Measurements from ENCODE around the gene PISD. TPM values are rescaled to one million over a fixed set of nuclear protein-coding genes. Genes with fewer than 3 reads are reported as not detected.

The PISD gene
- total RNA-seq, 1 donor from 2014 or later, result 51.2 TPM

DNA sequence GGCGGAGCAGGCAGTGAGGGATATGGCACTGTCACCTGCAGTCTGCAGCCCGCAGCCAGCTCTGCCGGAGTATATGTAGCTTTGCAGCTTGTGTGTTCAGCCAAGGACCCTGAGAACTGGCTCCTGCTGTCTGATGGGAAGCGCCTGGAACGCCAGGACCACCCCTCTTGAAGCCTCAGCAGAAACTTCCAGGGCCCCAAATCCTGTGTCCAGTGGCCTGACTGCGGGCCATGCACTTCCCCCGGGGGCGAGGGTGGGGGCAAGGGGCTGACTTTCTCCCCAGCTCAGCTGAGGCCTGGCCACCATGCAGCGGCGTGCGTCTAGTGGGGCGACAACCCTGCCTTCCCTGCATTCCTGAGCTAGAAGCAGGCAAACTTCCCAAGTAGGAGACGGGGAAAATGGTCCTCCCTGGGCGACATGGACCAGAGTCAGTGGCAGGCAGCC is 32.3 kb downstream of the PISD start:
- DNase-seq (no peak), ATAC-seq (no peak)
- no peaks in the 10 kb centered on the region for H3K36me3 ChIP-seq
- H3K4me3 ChIP-seq, result peak overlapping the region; percentile 95
- H3K27ac ChIP-seq, result peak overlapping the region; percentile 98
- TF ChIP-seq, protein P1, sequence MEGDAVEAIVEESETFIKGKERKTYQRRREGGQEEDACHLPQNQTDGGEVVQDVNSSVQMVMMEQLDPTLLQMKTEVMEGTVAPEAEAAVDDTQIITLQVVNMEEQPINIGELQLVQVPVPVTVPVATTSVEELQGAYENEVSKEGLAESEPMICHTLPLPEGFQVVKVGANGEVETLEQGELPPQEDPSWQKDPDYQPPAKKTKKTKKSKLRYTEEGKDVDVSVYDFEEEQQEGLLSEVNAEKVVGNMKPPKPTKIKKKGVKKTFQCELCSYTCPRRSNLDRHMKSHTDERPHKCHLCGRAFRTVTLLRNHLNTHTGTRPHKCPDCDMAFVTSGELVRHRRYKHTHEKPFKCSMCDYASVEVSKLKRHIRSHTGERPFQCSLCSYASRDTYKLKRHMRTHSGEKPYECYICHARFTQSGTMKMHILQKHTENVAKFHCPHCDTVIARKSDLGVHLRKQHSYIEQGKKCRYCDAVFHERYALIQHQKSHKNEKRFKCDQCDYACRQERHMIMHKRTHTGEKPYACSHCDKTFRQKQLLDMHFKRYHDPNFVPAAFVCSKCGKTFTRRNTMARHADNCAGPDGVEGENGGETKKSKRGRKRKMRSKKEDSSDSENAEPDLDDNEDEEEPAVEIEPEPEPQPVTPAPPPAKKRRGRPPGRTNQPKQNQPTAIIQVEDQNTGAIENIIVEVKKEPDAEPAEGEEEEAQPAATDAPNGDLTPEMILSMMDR (IDR thresholded peaks at IDR 0.05), result no peak
- H3K4me1 ChIP-seq, result peaks cover 49% of the 10 kb centered on the region
- H3K27me3 ChIP-seq, result no peaks in the 10 kb centered on the region
- H3K9me3 ChIP-seq, result no peaks in the 10 kb centered on the region
- intact Hi-C loops (cut with DNase I), result loop anchor here (10.0 kb wide), 1 partner anchor 75 kb away; no protein-coding TSS in a partner anchor

DNA sequence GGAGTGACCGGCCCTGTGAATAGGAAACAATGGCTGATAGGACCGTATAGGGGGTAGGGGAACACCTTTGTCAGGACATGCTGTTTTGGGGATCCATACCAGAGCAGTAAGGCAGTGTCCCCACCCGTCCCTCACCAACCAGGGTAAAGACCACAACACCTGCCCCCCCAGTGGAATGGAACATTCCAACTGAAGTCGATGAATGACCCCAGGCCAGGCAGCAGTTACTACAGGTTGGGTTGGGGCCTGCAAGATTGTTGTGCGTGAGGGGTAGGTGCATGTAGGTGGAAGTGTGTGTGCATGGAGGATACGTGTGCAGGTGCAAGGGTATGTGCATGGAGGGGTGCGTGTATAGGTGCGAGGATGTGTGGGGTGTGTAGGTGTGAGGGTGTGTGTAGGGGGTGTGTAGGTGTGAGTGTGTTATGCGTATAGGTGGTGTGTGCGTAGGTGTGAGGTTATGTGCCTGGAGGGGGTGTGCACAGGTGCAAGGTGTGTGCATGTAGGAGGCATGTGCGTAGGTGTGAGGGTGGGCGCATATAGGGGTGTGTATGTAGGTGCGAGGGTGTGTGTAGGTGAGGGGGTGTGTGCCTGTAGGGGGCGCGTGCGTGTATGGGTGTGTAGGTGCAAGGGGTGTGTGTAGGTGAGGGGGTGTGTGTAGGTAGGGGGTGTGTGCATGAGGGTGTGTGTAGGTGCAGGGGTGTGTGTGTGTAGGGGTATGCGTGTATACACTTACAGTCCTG is 32.9 kb downstream of the PISD start:
- intact Hi-C loops (cut with DNase I), result no loop called here
- no peaks in the 10 kb centered on the region for H3K27me3 ChIP-seq
- H3K4me1 ChIP-seq, result peaks cover 49% of the 10 kb centered on the region
- TF ChIP-seq, protein P1 (IDR thresholded peaks at IDR 0.05), result no peak
- no peaks in the 10 kb centered on the region for H3K36me3 ChIP-seq
- peak overlapping the region; percentile 98 for H3K27ac ChIP-seq
- no peak for ATAC-seq
- no peaks in the 10 kb centered on the region for H3K9me3 ChIP-seq
- no peak for DNase-seq
- H3K4me3 ChIP-seq, result peak overlapping the region; percentile 95

DNA sequence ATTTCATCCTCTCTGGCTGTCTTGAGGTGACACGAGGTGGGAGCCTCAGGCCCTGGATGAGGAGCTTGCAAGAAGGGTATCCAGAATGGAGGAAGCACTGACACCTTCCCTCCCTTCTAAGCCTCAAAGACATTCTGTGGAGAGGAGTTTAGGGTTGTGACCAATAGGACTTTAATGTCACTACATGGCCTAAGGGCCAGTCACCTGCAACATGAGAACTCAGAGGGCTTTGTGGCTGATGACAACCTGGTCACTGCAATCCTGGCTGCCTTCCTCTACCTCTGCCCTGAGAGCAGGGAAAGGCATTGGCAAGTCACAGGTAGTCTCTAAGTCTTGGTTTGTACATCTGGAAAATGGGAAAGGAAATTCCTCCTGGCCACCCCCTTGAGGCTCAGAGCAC is 33.7 kb downstream of the PISD start:
- Histone ChIP-seq H3K36me3 (no peaks in the 10 kb centered on the region), H3K9me3 (no peaks in the 10 kb centered on the region), H3K27ac (peak overlapping the region; percentile 66), H3K27me3 (no peaks in the 10 kb centered on the region), H3K4me1 (peaks cover 49% of the 10 kb centered on the region), H3K4me3 (no peak overlapping the region)
- no peak for DNase-seq
- ATAC-seq, result no peak
- TF ChIP-seq, protein P1 (IDR thresholded peaks at IDR 0.05), result no peak
- intact Hi-C loops (cut with DNase I), result no loop called here

DNA sequence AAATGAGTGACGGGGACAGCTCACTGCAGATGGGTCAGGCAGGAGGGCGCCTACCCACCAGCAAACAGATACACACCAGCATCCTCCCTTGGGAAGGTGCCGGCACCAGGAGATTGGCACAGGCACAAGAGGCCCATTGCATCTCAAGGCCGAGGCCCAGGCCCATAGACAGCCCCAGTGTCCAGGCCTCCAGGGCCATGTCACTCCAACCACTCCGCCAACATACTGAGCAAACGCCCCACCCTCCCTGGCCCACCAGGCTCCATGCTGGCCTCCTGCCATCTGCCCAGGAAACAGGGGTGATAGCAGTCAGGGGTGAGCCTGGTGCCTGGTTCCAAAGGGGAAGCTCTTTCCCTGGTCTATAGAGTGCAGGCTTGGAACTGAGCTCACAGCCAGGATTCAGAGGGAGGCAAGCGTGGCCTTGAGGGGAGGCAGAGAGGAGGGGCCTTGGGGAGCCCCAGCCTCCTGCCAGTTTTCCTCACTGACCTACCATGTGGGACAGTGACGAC is 34.7 kb downstream of the PISD start:
- ATAC-seq (no peak), DNase-seq (no peak)
- intact Hi-C loops (cut with DNase I), result no loop called here
- H3K9me3 ChIP-seq, result no peaks in the 10 kb centered on the region
- H3K27ac ChIP-seq, result peak overlapping the region; percentile 66
- no peak overlapping the region for H3K4me3 ChIP-seq
- peaks cover 49% of the 10 kb centered on the region for H3K4me1 ChIP-seq
- no peaks in the 10 kb centered on the region for H3K36me3 ChIP-seq
- TF ChIP-seq, protein P1 (IDR thresholded peaks at IDR 0.05), result no peak
- H3K27me3 ChIP-seq, result no peaks in the 10 kb centered on the region

DNA sequence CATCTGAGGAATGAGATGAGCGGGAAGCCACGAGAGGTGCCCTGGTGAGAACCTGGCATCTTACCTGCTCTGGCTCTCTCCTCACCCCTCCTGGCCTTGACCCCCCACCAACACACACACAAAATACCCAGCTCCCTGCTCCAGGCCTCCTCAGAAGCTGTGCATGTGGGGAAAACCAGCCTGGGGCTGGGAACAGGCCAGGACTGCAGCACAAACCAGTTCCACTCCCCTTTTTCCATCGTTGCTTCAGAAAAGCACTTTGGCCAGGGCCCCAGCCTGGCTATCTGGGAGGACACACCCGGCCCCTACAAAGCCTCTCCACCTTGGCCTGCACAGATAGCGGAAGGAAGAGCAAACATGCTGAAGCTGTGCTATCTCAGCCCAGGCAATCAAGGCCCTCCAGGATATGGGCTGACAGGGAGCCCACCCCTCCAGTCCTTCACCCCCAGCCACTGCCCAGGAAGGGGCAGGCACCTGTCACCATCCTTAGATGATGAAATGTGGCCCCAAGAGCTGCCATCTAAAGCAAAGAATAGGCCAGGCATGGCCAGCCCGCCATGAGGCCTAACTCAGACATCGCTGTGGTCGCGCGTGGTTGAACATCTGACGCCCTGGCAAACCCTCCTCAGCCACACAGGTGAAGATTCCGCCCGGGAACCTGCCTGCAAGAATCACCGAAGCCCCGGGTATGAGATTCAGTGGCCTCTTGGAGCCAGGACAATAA is 35.4 kb downstream of the PISD start:
- no peaks in the 10 kb centered on the region for H3K9me3 ChIP-seq
- no peak for DNase-seq
- H3K4me1 ChIP-seq, result peaks cover 48% of the 10 kb centered on the region
- TF ChIP-seq, protein P1 (IDR thresholded peaks at IDR 0.05), result no peak
- no peaks in the 10 kb centered on the region for H3K27me3 ChIP-seq
- peak overlapping the region; percentile 66 for H3K27ac ChIP-seq
- intact Hi-C loops (cut with DNase I), result no loop called here
- ATAC-seq, result no peak
- peaks cover 6% of the 10 kb centered on the region for H3K36me3 ChIP-seq
- no peak overlapping the region for H3K4me3 ChIP-seq
